Stimulated activated CD8-positive, alpha-beta memory T cell treated with anti-CD3 and anti-CD28 coated beads, Interleukin-7, amount 100 ng/mL, for 4 hours (primary cell): ENCODE results near the gene HCFC1R1.
"Not testable (repeated sequence)": the region's sequence is repeated elsewhere in the genome, so short reads cannot be mapped to it uniquely, and the experiment has no call there.

Experiments
- DNase-seq, 2 donors: peaks; one replicate each; pipeline ENCODE4 v3.0.0-alpha.2; 2020; ENCODE audit warnings: low read depth in 2 of 2

Gene HCFC1R1

GRCh38 chr16:3057181-3058138, 33.7 kb upstream of the HCFC1R1 start:
- no peak for DNase-seq

GRCh38 chr16:3056336-3057180, 32.8 kb upstream of the HCFC1R1 start:
- no peak for DNase-seq

DNA sequence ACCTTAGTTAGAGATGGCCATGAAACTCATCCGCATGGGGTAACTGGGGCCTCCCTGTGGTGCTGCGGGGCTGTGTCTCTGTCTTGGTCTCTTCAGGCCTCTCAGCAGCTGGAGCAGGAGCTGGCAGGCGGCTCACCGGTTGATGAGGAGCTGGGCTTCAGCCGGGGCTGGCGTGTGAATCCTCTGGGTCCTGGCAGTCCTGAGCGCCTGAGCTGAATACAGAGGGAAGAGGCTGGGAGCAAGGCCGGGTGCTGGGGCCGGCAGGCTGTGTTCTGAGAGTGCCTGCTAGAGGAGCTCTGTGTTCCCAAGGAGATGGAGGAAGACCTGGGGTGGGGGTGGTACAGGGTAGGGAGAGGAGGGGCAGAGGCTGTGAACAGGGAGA, 32.0 kb upstream of the HCFC1R1 start:
- not testable (repeated sequence) for DNase-seq

DNA sequence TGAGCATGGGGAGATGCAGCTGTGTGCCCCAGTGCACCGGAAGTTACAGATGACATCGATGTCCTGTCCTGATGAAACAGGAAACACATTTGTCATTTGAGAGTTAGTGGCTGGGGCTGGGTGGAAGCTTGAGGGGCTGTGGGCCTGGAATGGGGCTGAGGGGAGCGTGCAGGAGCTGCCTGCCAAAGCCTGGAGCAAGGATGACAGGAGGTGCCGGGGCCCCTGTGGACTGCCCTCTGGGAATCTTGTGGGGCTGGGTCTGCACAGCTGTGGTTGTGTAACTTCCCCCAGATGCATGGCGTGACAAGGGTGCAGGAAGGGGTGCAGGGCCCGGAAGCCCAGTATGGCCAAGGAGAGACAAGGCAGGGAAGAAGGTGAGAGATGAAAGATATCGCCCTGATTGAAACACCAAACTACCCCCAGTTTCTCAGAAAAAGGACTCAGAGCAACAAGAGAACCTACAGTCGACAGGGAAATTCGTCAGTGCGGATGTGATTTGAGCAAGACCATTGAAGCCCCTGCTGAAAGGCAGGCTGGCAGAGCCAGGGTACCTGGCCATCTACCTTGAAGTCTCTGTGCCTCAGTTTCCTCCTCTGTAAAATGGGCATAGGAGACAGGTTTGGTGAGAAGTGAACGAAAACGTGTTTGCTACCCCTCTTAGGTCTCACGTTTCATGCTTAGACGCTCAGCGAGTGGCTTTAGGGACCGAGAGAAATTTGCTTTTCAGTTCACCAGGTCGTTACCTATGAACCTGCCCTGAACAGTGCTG, 31.4 kb upstream of the HCFC1R1 start:
- no peak for DNase-seq

GRCh38 chr16:3053330-3053710, 29.6 kb upstream of the HCFC1R1 start:
- not testable (repeated sequence) for DNase-seq

DNA sequence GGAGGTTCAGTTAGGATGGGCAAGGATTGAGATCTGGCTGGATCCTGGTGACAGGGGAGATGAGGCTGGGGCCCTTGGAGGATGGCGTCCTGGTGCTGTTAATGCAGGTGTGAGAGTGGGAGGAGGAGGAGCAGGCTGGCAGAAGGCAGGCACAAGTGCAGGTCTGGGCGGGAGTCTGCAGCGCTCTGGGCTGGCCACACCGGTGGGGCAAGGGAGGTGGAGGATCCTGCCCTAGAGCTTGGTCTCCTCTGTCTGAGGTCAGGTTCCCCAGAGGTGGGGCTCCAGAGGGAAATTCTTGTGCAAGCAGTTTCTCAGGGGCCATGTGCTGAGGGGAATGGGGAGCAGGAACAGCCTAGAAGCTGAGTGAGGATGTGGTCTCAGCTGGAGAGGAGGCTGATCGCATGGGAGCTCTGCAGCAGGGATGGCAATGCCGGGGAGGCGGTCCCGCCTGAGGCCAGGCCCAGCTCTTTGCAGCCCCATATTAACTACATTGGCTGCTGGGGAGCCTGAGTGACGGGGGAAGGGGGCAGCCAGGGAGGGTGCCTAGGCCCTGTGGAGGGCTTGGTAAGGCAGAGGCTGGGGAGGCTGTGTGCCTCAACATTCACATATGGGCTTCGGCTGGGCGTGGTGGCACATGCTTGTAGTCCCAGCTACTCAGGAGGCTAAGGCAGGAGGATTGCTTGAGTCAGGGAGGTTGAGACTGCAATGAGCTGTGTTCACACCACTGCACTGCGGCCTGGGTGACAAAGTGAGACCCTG, 29.0 kb upstream of the HCFC1R1 start:
- DNase-seq, result not testable (repeated sequence)

DNA sequence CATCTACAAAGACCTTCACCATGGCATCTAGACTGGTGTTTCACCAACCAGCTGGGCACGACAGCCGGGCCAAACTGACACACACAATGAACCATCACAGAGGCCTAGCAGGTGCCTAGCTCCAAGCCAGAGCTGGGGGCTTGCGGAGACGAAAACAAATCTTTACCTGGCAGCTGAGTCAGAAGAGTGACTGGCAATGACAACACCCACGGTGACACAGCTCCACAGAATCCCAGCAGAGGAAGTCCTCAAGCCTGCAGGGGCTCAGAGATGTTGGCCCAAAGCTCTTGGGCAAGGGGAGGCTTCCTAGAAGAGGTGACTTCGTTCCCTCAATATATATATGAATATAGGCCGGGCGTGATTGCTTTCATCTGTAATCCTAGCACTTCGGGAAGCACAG, 27.8 kb upstream of the HCFC1R1 start:
- no peak for DNase-seq

- no peak for DNase-seq
Measured at GRCh38 chr16:3051009-3051408, 27.3 kb upstream of the HCFC1R1 start.

GRCh38 chr16:3050487-3050886, 26.7 kb upstream of the HCFC1R1 start:
- DNase-seq, result no peak

DNA sequence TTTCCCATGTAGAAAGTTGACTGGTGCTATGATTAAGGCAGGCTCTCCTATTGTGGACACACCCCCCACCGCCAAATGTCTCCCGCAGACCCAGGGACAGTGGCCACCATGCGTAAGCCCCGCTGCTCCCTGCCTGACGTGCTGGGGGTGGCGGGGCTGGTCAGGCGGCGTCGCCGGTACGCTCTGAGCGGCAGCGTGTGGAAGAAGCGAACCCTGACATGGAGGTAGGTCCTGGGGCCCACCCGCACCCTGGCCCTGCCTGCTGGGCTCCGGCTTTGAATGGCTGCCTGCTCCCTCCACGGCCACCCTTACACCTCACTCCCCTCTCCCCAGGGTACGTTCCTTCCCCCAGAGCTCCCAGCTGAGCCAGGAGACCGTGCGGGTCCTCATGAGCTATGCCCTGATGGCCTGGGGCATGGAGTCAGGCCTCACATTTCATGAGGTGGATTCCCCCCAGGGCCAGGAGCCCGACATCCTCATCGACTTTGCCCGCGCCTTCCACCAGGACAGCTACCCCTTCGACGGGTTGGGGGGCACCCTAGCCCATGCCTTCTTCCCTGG, 26.3 kb upstream of the HCFC1R1 start:
- DNase-seq, result no peak

DNA sequence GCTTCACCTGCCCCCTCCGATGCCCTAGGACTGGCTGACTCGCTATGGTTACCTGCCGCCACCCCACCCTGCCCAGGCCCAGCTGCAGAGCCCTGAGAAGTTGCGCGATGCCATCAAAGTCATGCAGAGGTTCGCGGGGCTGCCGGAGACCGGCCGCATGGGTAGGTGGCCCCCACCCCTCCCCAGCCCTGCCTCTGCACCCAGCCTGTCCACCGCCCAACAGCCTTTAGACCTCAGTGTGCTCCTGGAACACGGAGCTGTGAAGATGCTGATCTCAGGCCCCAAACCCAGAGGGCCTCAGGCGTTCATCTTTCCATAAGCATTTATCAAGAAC, 23.6 kb upstream of the HCFC1R1 start:
- DNase-seq, result no peak

GRCh38 chr16:3046641-3047386, 23.1 kb upstream of the HCFC1R1 start:
- no peak for DNase-seq

DNA sequence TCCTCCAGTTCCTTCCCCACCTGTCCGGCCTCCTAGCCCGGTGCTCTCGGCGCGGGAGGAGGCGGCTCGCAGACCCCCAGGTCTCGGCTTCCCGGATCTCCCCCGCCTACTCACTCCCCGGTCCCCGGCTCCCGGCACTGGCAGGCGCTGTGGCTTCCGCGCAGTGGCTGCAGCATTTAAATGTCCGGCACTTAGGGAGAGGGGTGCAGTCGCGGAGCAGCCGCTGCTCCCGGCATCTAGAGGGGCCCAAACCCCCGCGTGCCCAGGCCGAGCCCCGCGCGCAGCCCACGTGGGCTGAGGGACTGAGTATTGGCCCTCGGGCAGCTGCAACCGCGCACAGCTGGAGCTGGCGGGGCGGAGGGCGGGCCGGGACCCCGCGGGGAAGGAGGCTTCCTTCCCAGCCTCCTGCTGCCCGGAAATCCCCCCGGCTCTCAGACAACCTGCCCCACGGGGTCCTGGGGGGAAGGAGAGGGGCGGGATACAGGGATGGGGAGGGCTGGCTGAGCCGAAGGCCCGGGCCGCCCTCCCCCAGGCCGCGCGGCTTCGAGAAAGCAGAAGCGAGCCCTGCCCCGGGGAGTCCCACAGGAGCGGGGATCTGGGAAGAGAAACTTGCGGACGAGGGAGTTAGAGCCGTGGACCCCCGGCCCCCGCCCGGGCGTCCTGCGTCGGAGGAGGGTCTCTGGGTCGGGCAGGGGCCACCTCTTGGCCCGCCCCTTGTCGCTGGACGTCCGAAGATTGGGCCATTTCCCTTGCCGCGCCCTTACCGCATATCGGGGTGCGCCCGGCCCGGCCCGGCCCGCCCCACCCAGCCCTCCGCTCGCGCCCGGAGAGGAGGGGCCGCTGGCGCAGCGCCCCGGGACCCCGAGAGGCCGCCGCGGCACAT, 22.3 kb upstream of the HCFC1R1 start, which contains the start of gene MMP25:
Gene MMP25 (plus strand): TSS at position 804 of the 883 bp plus-strand sequence. CDS start 357 bp downstream, outside the sequence.
- no peak for DNase-seq

DNA sequence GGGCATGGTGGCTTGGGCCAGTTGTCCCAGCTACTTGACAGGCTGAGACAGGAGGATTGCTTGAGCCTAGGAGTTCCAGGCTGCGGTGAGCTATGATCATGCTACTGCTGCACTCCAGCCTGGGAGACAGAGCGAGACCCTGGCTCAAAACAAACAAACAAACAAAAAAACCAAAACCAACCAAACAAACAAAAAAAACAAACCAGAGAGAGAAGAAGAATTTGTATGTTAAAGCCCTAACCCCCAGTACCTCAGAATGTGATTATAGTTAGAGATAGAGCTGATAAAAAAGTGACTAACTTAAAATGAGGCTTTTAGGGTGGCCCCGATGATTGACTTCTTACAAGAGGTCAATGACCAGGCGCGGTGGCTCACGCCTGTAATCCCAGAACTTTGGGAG, 21.0 kb upstream of the HCFC1R1 start:
- no peak for DNase-seq

DNA sequence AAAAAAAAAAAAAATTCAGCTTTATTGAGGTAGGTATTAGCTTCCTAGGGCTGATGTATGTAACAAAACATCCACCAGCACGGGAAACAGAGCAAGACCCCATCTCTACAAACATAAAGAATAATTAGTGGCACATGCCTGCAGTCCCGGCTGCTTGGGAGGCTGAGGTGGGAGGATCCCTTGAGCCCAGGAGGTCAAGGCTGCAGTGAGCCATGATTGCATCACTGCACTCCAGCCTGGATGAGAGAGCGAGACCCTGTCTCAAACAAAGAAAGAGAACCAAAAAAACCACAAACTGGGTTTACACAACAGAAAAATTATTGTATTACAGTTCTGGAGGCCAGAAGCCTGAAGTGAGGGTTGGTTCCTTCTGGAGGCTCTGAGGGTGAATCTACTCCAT, 18.6 kb upstream of the HCFC1R1 start:
- DNase-seq, result no peak

DNA sequence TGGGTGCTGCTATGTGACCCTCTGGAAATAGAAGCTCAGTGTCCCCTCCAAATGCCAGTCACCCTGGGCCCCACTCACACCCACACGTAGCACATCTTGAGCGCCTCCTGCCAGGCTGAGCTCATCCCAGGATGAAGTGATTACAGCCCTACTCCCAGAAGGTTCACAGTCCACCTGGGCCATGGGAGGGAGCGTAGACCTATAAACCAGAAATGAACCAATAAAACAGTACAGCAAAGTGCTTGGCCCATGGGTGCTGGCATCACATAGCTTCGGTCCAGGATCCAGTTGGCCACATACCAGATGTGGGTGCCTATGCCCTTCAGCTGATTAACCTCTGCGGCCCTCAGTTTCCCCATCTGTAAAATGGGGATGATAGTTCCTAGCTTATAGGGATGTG, 15.2 kb upstream of the HCFC1R1 start:
- DNase-seq, result no peak

GRCh38 chr16:3038256-3038655, 14.5 kb upstream of the HCFC1R1 start:
- no peak for DNase-seq

GRCh38 chr16:3036726-3037315, 13.1 kb upstream of the HCFC1R1 start, which contains the start of gene BICDL2:
BICDL2 (minus strand) TSS chr16:3036944; CDS start chr16:3035496, 1,448 bp downstream.
- DNase-seq, result no peak
